NCI-H226 (cell line): ENCODE measurements around the gene NANP.
"Not testable (repeated sequence)": the region's sequence is repeated elsewhere in the genome, so short reads cannot be mapped to it uniquely, and the experiment has no call there.

Experiments
- DNase-seq: peaks from one replicate; pipeline ENCODE4 v3.0.0-alpha.2; 2015

Gene NANP, protein sequence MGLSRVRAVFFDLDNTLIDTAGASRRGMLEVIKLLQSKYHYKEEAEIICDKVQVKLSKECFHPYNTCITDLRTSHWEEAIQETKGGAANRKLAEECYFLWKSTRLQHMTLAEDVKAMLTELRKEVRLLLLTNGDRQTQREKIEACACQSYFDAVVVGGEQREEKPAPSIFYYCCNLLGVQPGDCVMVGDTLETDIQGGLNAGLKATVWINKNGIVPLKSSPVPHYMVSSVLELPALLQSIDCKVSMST

DNA sequence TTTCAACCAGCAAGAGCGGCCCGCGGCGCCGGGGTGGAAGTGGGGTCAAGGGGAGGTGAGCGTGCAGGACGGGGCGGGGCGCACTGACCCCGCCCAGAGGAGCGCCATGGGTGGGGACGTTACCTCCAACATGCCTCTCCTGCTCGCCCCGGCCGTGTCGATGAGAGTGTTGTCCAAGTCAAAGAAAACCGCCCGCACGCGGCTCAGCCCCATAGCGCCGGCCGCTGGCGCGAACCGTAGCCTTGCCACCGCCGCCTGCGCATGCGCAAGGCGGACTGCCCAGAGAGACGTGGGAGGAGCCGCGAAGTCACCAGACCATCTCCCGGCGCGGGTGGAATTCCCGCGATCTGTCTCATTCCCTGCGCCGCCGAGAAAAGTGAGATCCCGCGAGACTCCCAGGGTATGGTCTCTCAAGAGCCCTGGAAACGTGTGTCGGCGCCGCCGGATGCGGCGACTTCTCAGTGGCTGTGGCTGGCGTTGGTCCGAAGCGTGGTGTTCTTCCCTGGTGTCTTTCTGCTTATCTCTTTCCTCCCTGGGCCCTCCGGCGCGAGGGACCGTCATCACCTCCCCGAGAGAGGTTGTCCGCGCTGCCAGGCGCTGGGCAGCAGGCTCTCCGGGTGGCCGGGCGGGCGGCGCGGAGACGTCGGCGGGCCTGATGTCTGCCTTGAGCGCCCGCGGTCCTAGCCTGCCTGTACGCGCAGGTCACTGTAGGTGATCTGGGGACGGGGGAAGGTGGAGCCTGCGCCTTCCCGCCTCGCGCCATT, at the start of gene NANP:
TSS of gene NANP (minus strand) at position 279 of the 764 bp plus-strand sequence. CDS start at position 213, 66 bp downstream.
- peak; percentile 97 for DNase-seq

DNA sequence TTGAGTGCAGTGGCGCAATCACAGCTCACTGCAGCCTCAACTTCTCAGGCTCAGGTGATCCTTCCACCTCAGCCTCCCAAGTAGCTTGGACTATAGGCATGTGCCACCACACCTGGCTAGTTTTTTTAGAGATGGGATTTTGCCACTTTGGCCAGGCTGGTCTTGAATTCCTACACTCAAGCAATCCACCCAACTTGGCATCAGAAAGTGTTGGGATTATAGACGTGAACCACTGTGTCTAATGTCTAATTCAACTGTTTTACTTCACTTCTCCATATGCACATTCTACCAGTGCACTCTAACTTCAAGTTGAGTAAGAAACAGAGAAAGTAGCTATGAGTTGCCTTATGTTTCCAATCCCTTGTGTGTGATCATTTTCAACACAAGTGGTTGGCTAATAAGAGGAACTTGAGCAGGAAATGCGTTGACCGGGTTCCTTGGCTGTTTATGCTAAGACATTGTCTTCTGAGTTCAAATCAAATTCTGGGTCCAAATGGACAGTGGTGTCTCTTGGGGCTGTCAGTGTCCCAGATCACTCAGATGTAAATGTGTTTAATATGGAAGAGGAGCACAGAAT, 48.9 kb upstream of the NANP start:
- no peak for DNase-seq

DNA sequence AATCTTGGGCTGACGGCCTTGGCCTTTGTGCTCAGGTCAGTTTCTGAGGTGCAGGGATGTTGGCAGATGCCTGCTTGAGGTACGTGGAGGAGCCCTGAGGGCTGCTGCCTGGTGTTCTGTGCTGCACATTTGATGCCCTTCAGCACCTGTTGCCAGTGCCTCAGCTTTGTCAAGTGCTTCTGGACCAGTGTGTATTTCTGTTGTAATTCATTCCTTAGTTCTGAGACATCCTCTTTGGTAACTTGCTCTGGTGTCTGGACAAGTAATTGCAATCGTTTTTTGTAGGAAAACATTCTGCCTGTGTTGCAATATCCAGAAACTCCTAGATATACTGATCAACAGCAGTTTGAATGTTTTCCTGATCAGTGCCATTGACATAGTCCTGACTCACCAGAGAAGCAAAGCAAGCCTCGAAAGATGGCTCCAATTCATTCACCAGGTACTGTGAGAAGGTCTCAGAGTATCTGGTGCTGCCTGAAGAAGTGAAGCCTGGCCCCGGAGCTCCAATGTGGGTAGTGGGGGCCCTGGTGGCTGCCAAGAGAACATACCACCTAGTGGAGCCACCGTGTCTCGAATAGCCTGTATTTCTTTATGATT, 46.1 kb upstream of the NANP start:
- peak; percentile 29 for DNase-seq

DNA sequence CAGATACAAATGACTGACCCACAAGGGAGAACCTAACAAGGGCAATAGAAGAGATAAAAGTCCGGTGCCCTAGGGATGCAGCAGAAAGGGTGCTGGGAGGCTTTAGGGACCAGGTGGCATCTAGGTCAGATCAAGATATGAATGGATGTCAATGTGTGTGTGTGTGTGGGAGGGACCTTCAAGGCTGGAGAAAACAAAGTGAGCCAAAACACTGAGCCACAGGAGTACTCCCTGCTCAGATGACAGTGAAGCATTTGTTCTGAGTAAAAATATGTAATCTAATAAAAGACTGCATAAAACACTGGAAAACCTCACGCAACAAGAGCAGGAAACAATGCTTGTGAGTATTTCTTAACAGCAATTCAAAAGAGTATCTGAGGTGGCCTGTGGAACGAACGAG, 44.6 kb upstream of the NANP start:
- DNase-seq: no peak

DNA sequence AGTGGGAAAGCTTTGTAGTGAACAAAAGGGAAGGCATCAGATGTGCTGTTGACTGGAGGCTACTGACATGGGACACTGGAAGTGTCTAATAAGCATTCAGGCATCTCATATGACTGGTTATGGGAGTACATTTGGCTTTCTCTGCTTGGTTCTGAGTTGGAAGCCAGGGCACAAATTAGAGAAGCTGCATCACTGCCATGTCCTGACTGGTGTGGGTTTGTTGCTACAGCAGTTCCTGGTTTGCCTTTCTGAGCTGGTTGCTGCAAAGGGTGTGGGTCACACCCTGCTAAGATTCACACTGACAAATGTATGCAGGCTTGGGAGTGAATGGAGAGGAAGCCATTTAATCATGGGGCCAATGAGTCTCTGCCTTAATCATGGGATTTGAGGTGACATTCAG, 36.2 kb upstream of the NANP start:
- no peak for DNase-seq

DNA sequence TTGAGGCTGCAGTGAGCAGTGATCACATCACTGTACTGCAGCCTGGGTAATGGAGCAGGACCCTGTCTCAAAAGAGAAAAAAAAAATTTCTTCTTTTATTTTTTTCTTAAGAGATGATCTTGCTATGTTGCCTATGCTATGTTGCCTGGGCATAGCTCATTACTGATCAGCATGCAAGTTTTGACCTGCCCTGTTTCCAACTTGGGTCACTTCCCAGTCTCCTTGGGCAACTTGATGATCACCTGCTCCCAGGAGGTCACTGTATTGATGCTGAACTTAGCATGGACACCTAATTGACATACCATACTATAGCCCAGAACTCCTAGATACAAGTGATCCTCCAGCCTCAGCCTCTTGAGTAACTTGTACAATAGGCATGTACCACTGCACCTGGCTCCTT, 30.7 kb upstream of the NANP start:
- no peak for DNase-seq

DNA sequence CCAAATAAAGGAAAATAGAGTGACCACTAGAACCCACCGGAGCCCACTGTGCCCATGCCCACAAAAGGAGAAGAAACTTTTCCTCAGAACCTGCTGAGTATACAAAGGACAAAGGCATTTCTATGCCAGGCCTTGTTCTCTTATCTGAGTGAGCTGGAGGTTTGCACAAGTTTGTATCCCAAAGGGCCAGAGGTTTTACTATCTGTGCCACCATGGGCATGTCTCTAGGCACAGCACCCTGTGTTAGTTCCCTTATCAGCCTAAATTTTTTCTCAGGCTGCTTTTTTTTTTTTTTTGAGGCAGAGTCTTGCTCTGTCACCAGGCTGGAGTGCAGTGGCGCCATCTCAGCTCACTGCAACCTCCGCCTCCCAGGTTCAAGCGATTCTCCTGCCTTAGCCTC, 29.1 kb upstream of the NANP start:
- DNase-seq: not testable (repeated sequence)

DNA sequence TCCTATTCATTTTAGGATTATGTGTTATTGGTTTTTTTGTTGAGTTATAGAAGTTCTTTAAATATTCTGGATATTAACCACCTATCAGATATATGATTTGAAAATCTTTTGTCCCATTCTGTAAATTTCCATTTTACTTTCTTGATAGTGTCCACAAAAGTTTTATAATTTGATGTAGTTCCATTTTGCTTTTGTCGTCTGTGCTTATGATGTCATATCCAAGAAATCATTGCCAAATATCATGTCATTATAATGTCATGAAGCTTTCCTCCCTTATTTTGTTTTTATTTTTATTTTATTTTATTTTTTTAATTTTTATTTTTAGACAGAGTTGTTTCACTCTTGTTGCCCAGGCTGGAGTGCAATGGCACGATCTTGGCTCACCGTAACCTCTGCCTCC, 21.0 kb upstream of the NANP start:
- DNase-seq: no peak

DNA sequence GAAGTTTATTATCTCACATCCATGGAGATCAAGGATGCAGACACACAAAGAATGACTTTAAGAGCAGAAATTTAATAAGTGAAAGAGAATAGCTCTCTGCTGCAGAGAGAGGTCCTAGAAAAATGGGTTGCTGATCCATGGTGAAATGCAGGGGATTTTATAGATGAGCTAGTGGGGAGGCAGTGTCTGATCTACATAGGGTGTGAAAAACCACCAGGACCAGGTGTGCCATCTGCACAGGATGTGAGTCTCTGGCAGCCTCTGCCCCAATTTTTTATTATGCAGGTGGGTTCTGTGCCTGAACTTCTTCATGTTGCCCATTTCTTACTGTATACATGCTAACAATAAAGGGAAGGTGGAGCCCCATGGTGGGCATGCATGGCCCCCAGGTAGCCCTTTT, 19.9 kb upstream of the NANP start:
- no peak for DNase-seq

DNA sequence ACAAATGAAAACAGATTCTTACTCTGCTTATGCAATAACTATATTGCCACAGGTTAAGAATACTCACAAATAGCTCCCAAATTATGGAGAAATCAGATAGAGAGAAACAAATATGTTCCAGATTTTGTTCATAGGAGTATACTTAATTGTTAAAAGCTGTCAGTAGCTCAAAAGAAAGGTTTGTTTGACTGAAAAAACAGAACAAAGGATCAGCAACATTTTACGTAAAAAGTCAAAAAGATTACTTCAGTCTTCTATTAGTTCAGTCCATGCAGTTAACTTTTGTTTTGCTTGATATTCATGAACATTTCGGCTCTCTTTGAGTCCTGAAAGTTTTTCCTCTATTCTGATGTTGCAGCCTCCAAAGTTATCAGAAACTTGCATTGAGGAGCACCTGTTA, 13.4 kb upstream of the NANP start:
- DNase-seq: no peak

DNA sequence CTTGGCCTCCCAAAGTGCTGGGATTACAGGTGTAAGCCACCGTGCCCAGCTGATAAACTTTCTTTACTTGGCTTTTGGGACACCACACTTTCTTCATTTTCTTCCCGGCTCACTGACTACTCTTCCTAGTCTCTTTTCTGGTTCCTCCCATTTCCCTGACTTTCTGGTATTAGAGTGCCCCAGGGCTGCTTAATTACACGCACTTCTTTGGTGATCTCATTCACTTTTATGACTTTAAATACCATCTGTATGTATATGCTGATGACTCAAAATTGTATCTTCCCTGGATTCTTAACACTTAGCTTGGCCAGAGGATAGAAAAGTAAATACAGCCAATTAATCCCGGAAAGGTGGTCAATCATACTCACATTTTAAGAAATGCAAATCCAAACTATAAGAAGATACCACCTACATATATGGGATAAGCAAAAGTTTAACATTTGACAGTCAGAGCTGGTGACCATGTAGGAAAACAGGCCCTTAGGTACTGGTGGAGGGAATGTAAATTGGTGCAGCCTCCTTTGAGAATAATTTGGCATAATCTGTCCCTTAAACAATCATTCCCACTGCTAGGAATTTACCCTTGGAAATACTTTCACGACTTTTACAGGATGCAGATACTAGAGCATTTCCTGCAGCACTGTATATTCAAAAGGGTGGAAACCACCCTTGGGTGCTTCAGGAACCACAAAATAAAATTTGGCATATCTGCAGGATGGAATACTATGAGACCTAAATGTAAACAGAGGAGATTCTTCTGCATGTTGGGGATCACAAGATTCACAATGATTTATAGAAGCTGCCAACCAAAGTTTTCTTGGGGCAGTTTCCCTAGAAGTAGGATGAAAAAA, 9.4 kb upstream of the NANP start:
- DNase-seq: peak; percentile 31

DNA sequence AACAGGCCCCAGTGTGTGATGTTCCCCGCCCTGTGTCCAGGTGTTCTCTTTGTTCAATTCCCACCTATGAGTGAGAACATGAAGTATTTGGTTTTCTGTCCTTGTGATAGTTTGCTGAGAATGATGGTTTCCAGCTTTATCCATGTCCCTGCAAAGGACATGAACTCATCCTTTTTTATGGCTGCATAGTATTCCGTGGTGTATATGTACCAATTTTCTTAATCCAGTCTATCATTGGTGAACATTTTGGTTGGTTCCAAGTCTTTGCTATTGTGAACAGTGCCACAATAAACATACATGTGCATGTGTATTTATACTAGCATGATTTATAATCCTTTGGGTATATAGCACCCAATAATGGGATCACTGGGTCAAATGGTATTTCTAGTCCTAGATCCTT, 6.8 kb upstream of the NANP start:
- DNase-seq: not testable (repeated sequence)

DNA sequence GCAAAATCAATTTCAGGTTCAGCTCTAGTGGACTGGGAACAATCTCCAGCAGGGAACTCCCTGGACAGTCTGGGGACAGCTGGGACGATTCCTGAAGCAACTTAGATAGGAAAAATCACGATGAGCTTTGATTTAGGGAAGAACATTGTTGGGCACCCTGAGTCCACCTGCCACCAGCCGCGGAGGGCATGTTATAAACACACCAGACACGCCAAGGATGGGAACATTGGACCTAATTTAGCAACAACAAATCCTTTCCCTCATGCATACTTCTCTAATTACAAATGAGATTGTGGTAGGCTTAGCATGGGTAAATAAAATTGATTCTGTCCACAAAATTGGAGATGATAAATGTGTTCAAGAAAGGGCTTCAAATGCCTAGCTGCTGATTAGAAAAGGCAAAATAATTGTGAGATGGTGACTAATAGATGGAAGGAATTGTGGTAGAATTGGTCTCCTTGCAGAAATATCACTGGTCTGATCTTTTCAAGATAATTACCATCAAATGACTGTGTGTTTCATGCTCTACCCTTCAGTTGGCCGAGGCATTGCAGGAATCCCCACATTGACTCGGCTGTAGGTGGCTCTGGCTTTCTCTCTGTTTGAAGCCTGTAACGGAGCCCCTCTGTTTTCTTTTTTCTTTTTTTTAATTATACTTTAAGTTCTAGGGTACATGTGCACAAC, 6.1 kb upstream of the NANP start:
- DNase-seq: no peak

DNA sequence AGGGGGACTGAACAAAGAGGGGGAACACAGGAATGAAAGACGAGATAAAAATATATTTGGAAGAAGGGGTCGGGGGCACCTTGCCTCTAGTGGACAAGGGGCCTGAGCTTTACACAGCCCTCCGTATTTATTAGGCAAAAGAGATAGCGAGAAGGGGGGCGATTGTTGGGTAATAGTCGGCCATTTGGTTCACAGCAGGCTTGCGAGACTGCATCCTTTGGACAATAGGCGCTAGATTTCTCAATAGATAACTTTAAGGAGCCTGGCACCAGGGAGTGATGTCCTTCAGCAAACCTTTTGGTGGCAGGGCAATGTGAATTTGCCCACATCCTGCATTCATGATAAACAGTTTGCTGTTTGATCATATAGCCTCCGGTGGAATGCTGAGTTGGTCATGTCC, 3.0 kb upstream of the NANP start:
- DNase-seq: no peak

DNA sequence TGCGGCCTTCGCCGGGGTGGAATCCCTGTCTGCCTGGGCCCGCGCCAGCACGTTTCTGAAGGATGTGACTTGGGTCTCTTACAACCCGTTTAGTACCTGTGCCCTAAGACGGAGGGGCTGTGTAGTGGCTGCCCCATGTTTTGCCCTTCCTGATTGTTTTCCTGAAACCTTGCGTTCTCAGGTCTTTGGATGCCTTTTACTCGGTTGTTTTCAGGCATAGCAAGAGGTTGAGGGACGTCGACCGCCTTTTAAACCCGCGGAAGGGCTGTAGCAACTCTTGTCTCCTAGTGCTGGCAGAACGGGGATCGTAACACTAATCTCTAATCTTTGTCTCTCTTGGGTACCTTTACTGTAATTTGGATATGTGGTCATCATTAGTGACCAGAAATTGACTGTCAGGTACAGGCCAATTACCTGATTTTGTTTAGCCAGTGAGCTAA, 706 bp upstream of the NANP start:
- DNase-seq: no peak

DNA sequence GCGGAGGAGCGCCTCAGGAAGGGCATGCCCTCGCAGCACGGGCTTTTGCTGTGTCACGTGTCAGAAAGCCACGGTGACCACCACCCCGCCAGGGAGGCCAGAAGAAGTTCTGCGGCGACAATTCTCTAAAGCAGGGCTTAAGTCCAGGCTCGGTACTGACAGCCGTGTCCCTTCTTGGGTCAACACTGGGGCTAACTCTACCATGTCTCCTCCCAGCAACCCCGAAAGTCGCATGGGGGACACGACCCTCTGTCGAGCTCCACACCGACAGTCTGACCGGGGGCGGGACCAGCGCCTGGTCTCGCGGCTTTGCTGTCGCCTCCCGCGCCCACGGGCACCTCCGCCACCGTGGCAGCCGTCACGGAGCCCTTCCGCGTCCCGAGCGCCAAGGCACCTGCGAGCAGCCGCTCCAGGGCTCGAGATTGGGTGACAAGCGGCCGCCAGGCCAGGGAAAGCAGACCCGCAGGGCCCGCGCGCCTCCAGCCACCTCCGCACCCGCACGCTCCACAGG, 534 bp downstream of the NANP start:
- no peak for DNase-seq

DNA sequence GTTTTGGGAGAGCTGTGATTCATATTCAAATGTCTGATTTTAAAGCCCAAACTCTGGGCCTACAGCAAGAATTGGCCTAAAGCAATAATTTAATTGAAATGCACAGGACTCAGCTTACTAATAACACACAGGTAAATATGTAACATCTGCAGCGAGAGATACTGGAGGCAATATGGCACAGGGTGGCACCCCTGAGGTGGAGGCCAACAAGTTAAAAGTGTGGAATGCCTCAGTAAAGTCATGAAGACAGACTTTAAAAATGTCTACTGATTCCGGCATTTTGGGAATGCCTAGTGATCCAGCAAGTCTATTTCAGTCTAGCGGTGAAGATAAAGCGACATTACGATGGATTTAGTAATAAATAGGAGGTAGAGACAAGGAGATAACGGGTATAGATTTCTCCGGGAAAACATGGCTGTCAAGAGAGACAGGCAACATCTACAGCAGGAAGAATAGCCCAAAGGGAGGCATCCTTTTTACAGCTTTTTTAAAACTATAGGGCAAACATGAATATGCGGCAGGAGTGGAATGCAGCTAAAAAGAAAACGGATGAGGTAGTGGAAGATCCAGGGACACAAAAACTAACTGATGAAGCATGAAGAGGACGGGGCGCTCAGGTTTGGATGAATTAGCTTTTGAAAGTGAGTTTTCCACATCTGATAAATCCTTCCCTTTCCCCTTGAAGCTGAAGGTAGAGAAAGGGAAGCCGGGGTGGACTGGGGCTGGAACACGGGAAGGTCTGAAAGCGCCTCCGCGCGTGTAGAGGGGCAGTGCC, 1.2 kb downstream of the NANP start:
- DNase-seq: no peak

DNA sequence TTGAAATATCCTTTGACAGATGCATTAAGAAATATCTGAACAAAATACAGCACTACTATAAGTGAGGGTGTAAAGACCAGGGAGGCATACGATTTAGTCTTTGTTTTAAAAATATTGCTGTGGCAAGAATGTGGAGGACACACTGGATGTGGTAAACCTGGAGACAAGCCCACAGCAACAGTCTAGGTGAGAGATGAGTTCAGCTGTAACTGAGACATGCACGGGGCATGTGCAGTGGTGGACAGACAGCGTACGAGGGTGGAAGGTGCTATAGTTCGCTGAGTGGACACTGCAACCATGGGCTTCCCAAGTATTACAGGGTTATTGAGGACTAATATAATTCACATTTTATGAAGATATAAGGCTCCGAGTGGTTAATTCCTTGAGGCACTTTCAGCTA, 1.8 kb downstream of the NANP start:
- DNase-seq: no peak

DNA sequence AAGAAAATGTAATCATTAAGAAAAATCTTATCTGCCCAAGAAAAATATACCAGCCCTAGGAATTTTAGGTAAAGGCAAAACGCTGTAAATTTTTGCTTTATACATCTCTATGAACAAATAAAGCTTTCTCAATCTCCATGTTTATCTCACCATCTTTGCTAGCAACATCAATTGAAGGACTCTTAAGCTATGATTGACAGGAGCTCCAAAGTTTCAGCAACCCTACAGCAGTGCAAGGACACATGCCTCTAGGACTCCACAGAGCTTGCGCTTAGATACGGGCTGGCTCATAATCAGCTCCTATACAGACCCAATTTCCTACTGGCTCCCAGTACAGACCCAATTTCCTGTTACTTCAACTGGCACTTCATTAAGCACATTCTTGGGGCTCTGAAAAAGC, 4.3 kb downstream of the NANP start:
- no peak for DNase-seq

DNA sequence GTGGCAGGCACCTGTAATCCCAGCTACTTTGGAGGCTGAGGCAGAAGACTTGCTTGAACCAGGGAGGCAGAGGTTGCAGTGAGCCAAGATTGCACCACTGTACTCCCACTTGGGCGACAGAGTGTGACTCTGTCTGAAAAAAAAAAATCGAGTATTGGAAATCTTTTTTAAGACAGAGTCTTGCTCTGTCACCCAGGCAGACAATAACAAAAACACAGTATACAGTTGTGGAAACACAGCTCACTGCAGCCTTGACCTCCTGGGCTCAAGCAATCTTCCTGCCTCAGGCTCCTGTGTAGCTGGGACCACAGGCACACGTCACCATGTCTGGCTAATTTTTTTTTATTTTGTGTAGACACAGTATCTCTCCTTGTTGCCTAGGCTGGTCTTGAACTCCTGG, 15.0 kb downstream of the NANP start:
- DNase-seq: no peak

DNA sequence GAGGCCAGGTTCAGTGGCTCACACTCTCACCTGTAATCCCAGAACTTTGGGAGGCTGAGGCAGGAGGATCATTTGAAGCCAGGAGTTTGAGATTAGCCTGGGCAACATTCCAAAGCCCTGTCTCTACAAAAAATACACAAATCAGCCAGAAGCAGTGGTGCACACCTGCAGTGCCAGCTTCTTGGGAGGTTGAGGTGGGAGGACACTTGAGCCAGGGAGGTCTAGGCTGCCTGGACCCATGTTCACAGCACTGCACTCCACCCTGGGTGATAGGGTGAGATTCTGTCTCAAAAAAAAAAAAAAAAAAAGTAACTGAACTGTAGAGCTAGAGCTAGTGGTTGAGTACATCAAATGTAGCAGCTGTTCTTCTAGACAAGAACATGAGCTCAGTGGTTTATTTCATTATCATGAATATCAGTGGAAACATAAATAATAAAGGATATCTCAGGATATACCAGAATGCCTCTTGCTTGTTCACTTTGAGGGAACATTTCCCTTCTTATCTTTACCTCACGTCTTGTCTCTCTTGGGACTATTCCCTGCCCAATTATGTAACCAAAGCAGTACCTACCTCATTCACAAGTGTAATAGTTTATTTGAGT, 17.6 kb downstream of the NANP start:
- no peak for DNase-seq
